Lung (tissue), 12 donors: ENCODE data around the gene TLDC2. TPM values are rescaled to one million over a fixed set of nuclear protein-coding genes. Genes with fewer than 3 reads are reported as not detected.
A peak's percentile ranks its signal among the peaks of the same experiment; 100 is the strongest.

Experiments used
- ATAC-seq: fragments of 200-7000 bp; cut with Tn5 transposase; one replicate; pipeline ENCODE4 v1.9.1; 2020; ENCODE audit warnings: moderate number of reproducible peaks; ENCODE audit not compliant: insufficient read depth, low FRiP score
- DNase-seq, 3 donors: peaks; one replicate each; pipeline ENCODE4 v3.0.0-alpha.2; 2013 to 2017
- H3K27ac ChIP-seq, 2 donors: one replicate each; pipeline ENCODE4 v1.5.1; 2013; ENCODE audit warnings: mild to moderate bottlenecking in 2 of 2, moderate library complexity in 2 of 2, control low read depth in 1 of 2, inconsistent platforms in 1 of 2, low read depth in 1 of 2, low read length in 1 of 2
- H3K27me3 ChIP-seq, 3 donors: one replicate each; pipeline ENCODE4 v1.5.1; 2013; ENCODE audit warnings: low read length in 2 of 3; ENCODE audit not compliant: control insufficient read depth in 3 of 3, insufficient read depth in 3 of 3
- H3K36me3 ChIP-seq, 4 donors: one replicate each; pipeline ENCODE4 v1.5.1; 2013; ENCODE audit warnings: low read length in 4 of 4, mild to moderate bottlenecking in 1 of 4, moderate library complexity in 1 of 4; ENCODE audit not compliant: control insufficient read depth in 4 of 4, insufficient read depth in 4 of 4
- H3K4me1 ChIP-seq, 5 donors: one replicate each; pipeline ENCODE4 v1.5.1; 2013; ENCODE audit warnings: low read length in 5 of 5, mild to moderate bottlenecking in 2 of 5, moderate library complexity in 1 of 5; ENCODE audit not compliant: control insufficient read depth in 5 of 5, insufficient read depth in 5 of 5
- H3K4me3 ChIP-seq: one replicate; pipeline ENCODE4 v1.5.1; 2013; ENCODE audit warnings: mild to moderate bottlenecking, control low read depth, moderate library complexity
- H3K9ac ChIP-seq, 2 donors: one replicate each; pipeline ENCODE4 v1.5.1; 2013; ENCODE audit warnings: low read length in 2 of 2, control low read depth in 1 of 2; ENCODE audit not compliant: insufficient read depth in 1 of 2
- H3K9me3 ChIP-seq, 4 donors: one replicate each; pipeline ENCODE4 v1.5.1; 2013; ENCODE audit warnings: low read length in 3 of 4, mild to moderate bottlenecking in 1 of 4, moderate library complexity in 1 of 4; ENCODE audit not compliant: control insufficient read depth in 4 of 4, insufficient read depth in 3 of 4
- WGBS, 2 donors: extraction: QIAGEN DNeasy Blood & Tissue Kit; methylation state at CpG; one replicate each; pipeline ENCODE4 v1.1.7; 2013; 5-methylcytosine and 5-hydroxymethylcytosine counted together
- polyA plus RNA-seq, 2 donors: library from polyadenylated mRNA; stranded (reverse); fragments of 200-250 nt; gene quantifications; one replicate each; pipeline ENCODE4 v1.2.1, GENCODE V29; 2013
- total RNA-seq, 2 donors: library from RNA; depleted of rRNA in 1 of 2; stranded (reverse); fragments of >200 nt in 1 of 2; gene quantifications; one replicate each; pipeline ENCODE4 v1.2.1, GENCODE V29; 2014 to 2021
- TF ChIP-seq, protein P1 (sequence below): IDR thresholded peaks from 2 replicates; pipeline ENCODE4 v1.5.1; 2012; ENCODE audit warnings: mild to moderate bottlenecking; ENCODE audit errors: control extremely low read depth, extremely low read depth
- donor health status: control.
- donor health status: control.
- donor health status: Bipolar disorder and iron deficiency.
- donor health status: healthy.
- donor health status: DM: yes; HTN: yes; CAD: no.

Gene TLDC2
- total and polyA plus RNA-seq, 4 donors: 0.07 to 0.67 (median 0.17) TPM

DNA sequence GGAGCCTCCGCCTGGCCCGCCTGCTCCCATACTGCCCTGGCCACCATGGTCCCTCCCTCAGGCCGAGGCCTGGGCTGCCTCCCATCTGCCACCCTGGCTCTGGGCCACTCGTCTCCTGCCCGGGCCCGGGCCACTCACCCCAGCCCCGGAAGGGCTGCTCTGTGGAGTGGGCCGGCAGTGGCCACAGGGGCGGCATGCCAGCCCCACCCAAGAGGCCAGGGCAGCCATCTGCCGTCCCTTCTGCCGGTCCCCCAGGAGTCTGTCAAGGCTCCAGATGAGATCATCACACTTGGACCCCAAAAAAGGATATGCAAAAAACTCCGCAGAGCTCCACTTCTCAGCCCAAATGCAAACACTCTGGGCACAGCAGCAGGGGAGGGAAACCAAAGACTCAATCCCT lies 23.8 kb upstream of the TLDC2 start:
- Histone ChIP-seq H3K9ac (no peak overlapping the region), H3K4me1 (peaks cover 8 to 46% (median 16%) of the 10 kb centered on the region in 5 donors), H3K27ac (peak overlapping the region; percentile 51 to 81), H3K9me3 (no peaks in the 10 kb centered on the region), H3K27me3 (no peaks in the 10 kb centered on the region), H3K36me3 (peaks cover 0 to 7% (median 0%) of the 10 kb centered on the region in 4 donors), H3K4me3 (no peak overlapping the region)
- DNase-seq: no peak
- ATAC-seq: no peak
- TF ChIP-seq, protein P1, sequence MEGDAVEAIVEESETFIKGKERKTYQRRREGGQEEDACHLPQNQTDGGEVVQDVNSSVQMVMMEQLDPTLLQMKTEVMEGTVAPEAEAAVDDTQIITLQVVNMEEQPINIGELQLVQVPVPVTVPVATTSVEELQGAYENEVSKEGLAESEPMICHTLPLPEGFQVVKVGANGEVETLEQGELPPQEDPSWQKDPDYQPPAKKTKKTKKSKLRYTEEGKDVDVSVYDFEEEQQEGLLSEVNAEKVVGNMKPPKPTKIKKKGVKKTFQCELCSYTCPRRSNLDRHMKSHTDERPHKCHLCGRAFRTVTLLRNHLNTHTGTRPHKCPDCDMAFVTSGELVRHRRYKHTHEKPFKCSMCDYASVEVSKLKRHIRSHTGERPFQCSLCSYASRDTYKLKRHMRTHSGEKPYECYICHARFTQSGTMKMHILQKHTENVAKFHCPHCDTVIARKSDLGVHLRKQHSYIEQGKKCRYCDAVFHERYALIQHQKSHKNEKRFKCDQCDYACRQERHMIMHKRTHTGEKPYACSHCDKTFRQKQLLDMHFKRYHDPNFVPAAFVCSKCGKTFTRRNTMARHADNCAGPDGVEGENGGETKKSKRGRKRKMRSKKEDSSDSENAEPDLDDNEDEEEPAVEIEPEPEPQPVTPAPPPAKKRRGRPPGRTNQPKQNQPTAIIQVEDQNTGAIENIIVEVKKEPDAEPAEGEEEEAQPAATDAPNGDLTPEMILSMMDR: no peak
- 40 to 66% methylated on average over 10 to 12 of the region's 12 CpGs for WGBS, 2 donors

GRCh38 chr20:36854348-36855240 lies 21.3 kb upstream of the TLDC2 start:
- H3K4me3 ChIP-seq: no peak overlapping the region
- peaks cover 3 to 47% (median 19%) of the 10 kb centered on the region in 5 donors for H3K4me1 ChIP-seq
- H3K9ac ChIP-seq: no peak overlapping the region
- H3K9me3 ChIP-seq: no peaks in the 10 kb centered on the region
- DNase-seq: no peak
- peak overlapping the region in 1 of 2 donors; percentile 61 for H3K27ac ChIP-seq
- TF ChIP-seq, protein P1: no peak
- ATAC-seq: no peak
- H3K27me3 ChIP-seq: no peaks in the 10 kb centered on the region
- WGBS, 2 donors: 68 to 86% methylated on average over 19 to 21 of the region's 21 CpGs
- H3K36me3 ChIP-seq: peaks cover 0 to 7% (median 0%) of the 10 kb centered on the region in 4 donors

- WGBS, 2 donors: 64 to 84% methylated on average over 7 of the region's 7 CpGs
- peaks cover 0 to 7% (median under 1%) of the 10 kb centered on the region in 4 donors for H3K36me3 ChIP-seq
- H3K9me3 ChIP-seq: no peaks in the 10 kb centered on the region
- DNase-seq (no peak), ATAC-seq (no peak)
- TF ChIP-seq, protein P1: no peak
- no peak overlapping the region for H3K9ac ChIP-seq
- no peak overlapping the region for H3K4me3 ChIP-seq
- peaks cover 7 to 43% (median 22%) of the 10 kb centered on the region in 5 donors for H3K4me1 ChIP-seq
- peak overlapping the region; percentile 4 to 61 for H3K27ac ChIP-seq
- H3K27me3 ChIP-seq: no peaks in the 10 kb centered on the region
Observed at GRCh38 chr20:36855241-36855657, 20.7 kb upstream of the TLDC2 start.
